ENCODE data around the gene ARHGEF19. TPM values are rescaled to one million over a fixed set of nuclear protein-coding genes. Genes with fewer than 3 reads are reported as not detected.

The ARHGEF19 gene
- total and polyA plus RNA-seq, 9 of the 15 experiments (the other 6 are each of a cell fraction or from before 2014, with no cell fraction given): 0.73 to 21.0 (median 5.2) TPM

DNA sequence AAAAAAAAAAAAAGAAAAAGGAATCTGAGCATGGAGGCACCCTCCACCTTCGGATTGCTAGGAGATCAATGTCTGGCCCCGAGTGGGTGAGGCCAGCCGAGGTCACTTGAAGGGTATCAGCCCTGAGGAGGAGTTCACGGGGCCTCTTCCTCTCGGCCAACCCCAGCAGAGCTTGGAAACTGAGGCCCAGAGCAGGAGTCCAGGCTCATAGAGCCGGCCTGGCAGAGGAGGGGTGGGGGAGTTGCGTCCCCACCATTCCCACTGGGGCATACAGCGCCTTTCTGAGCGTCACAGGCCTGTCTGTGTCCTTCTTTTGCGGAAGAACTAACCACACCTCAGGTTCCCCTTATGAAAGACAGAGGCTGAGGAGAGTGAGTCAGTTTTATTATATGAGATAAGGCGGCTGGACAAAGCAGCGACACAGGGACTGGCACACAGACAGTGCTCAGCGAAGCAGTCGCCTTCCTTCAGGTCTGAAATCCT lies 39.4 kb downstream of the ARHGEF19 start (continued):
- TF ChIP-seq ZNF431 (CRISPR knock-in tag; IDR thresholded peaks at IDR 0.05) (no peak), MYNN (IDR thresholded peaks at IDR 0.05) (no peak), MYNN (CRISPR knock-in tag; IDR thresholded peaks at IDR 0.05) (no peak), TRIM28 (IDR thresholded peaks at IDR 0.05) (no peak), MCM2 (IDR thresholded peaks at IDR 0.05; ENCODE audit: low read depth) (no peak), ARHGAP35 (IDR thresholded peaks at IDR 0.05; ENCODE audit: partially characterized antibody) (no peak), DIDO1 (tag; IDR thresholded peaks at IDR 0.05; ENCODE audit: low read depth) (no peak), YY1 (IDR thresholded peaks at IDR 0.05; ENCODE audit: borderline replicate concordance in 1 of 3, control insufficient read depth in 1 of 3, extremely low read depth in 1 of 3, insufficient read depth in 3 of 3, insufficient read length in 1 of 3, insufficient replicate concordance in 2 of 3, low read depth in 1 of 3, low read length in 2 of 3) (peak in 1 of 3 experiments; percentile 27), U2AF2 (optimal IDR thresholded peaks at IDR 0.05; ENCODE audit: low read depth, low read length) (no peak), MEIS2 (IDR thresholded peaks at IDR 0.05; ENCODE audit: partially characterized antibody) (no peak), NFIC (IDR thresholded peaks at IDR 0.05) (no peak), NR1H2 (CRISPR knock-in tag; IDR thresholded peaks at IDR 0.05) (no peak), BCL6 (CRISPR knock-in tag; IDR thresholded peaks at IDR 0.05) (no peak; the same call in 1 of the 2 replicates), ZNF133 (CRISPR knock-in tag; IDR thresholded peaks at IDR 0.05) (no peak), ZNF551 (CRISPR knock-in tag; IDR thresholded peaks at IDR 0.05) (no peak), ZNF124 (CRISPR knock-in tag; IDR thresholded peaks at IDR 0.05) (no peak), ARNT (IDR thresholded peaks at IDR 0.05) (no peak), ZNF212 (CRISPR knock-in tag; IDR thresholded peaks at IDR 0.05) (no peak), SMAD1 (IDR thresholded peaks at IDR 0.05; ENCODE audit: low read depth, low read length, partially characterized antibody) (no peak)
- TF ChIP-seq, protein P1, sequence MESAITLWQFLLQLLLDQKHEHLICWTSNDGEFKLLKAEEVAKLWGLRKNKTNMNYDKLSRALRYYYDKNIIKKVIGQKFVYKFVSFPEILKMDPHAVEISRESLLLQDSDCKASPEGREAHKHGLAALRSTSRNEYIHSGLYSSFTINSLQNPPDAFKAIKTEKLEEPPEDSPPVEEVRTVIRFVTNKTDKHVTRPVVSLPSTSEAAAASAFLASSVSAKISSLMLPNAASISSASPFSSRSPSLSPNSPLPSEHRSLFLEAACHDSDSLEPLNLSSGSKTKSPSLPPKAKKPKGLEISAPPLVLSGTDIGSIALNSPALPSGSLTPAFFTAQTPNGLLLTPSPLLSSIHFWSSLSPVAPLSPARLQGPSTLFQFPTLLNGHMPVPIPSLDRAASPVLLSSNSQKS (CRISPR knock-in tag; IDR thresholded peaks at IDR 0.05): no peak
- TF ChIP-seq, protein P2, sequence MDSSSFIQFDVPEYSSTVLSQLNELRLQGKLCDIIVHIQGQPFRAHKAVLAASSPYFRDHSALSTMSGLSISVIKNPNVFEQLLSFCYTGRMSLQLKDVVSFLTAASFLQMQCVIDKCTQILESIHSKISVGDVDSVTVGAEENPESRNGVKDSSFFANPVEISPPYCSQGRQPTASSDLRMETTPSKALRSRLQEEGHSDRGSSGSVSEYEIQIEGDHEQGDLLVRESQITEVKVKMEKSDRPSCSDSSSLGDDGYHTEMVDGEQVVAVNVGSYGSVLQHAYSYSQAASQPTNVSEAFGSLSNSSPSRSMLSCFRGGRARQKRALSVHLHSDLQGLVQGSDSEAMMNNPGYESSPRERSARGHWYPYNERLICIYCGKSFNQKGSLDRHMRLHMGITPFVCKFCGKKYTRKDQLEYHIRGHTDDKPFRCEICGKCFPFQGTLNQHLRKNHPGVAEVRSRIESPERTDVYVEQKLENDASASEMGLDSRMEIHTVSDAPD (CRISPR knock-in tag; IDR thresholded peaks at IDR 0.05): no peak
- TF ChIP-seq, protein P3, sequence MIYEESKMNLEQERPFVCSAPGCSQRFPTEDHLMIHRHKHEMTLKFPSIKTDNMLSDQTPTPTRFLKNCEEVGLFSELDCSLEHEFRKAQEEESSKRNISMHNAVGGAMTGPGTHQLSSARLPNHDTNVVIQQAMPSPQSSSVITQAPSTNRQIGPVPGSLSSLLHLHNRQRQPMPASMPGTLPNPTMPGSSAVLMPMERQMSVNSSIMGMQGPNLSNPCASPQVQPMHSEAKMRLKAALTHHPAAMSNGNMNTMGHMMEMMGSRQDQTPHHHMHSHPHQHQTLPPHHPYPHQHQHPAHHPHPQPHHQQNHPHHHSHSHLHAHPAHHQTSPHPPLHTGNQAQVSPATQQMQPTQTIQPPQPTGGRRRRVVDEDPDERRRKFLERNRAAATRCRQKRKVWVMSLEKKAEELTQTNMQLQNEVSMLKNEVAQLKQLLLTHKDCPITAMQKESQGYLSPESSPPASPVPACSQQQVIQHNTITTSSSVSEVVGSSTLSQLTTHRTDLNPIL (CRISPR knock-in tag; IDR thresholded peaks at IDR 0.05): no peak
- TF ChIP-seq, protein P4, sequence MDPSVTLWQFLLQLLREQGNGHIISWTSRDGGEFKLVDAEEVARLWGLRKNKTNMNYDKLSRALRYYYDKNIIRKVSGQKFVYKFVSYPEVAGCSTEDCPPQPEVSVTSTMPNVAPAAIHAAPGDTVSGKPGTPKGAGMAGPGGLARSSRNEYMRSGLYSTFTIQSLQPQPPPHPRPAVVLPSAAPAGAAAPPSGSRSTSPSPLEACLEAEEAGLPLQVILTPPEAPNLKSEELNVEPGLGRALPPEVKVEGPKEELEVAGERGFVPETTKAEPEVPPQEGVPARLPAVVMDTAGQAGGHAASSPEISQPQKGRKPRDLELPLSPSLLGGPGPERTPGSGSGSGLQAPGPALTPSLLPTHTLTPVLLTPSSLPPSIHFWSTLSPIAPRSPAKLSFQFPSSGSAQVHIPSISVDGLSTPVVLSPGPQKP (CRISPR knock-in tag; IDR thresholded peaks at IDR 0.05): no peak
- TF ChIP-seq, protein P5, sequence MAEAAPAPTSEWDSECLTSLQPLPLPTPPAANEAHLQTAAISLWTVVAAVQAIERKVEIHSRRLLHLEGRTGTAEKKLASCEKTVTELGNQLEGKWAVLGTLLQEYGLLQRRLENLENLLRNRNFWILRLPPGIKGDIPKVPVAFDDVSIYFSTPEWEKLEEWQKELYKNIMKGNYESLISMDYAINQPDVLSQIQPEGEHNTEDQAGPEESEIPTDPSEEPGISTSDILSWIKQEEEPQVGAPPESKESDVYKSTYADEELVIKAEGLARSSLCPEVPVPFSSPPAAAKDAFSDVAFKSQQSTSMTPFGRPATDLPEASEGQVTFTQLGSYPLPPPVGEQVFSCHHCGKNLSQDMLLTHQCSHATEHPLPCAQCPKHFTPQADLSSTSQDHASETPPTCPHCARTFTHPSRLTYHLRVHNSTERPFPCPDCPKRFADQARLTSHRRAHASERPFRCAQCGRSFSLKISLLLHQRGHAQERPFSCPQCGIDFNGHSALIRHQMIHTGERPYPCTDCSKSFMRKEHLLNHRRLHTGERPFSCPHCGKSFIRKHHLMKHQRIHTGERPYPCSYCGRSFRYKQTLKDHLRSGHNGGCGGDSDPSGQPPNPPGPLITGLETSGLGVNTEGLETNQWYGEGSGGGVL (CRISPR knock-in tag; IDR thresholded peaks at IDR 0.05): no peak

Data from K562 (cell line).